HG03095 (cell line): ENCODE results near the gene CCDC150.
"Not testable (repeated sequence)": the region's sequence is repeated elsewhere in the genome, so short reads cannot be mapped to it uniquely, and the experiment has no call there.

Experiments used
- ATAC-seq: cut with Tn5 transposase; IDR thresholded peaks from one replicate; pipeline ENCODE4 v1.9.1; 2021; ENCODE audit warnings: moderate library complexity; ENCODE audit not compliant: unreplicated experiment

The CCDC150 gene

GRCh38 chr2:196710056-196710455 lies 70.5 kb downstream of the CCDC150 start:
- ATAC-seq = not testable (repeated sequence)

DNA sequence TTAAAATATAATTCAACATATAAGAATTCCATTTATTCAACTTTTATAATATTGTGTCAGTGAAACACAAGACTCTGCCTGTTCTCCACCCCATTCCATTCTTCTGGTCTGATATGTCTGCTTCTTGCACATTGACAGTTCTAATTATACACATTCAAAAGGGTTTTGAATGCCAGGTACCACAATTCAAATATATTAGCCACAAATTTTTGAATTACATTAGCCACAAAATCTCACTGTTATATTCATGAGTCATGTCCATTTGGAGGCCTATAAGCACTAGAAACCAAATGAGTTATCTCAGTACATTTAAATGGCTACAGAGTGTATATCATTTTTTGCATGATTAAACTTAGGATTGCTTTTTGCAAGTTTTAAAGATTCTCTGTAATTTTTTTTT lies 72.1 kb downstream of the CCDC150 start:
- no peak for ATAC-seq

DNA sequence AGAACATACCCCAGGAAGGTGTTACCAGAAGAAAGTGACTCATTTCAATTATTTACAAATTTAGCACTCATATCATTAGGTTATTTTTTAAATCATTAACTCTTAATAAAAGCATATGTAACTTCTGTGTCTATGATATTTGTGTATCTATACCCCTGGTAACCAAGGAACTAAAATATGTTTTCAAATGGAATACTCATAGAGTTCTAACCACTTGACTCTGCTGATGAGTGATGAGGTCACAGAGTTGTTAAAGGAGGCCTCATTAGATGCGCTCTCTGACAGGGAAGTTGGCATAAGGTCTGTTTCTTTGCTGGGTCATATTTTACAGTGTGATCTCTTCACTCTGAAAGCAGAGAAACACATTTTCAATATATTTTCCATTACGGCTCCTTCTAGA lies 73.4 kb downstream of the CCDC150 start:
- no peak for ATAC-seq

GRCh38 chr2:196718419-196719109 lies 79.0 kb downstream of the CCDC150 start:
- ATAC-seq = no peak

DNA sequence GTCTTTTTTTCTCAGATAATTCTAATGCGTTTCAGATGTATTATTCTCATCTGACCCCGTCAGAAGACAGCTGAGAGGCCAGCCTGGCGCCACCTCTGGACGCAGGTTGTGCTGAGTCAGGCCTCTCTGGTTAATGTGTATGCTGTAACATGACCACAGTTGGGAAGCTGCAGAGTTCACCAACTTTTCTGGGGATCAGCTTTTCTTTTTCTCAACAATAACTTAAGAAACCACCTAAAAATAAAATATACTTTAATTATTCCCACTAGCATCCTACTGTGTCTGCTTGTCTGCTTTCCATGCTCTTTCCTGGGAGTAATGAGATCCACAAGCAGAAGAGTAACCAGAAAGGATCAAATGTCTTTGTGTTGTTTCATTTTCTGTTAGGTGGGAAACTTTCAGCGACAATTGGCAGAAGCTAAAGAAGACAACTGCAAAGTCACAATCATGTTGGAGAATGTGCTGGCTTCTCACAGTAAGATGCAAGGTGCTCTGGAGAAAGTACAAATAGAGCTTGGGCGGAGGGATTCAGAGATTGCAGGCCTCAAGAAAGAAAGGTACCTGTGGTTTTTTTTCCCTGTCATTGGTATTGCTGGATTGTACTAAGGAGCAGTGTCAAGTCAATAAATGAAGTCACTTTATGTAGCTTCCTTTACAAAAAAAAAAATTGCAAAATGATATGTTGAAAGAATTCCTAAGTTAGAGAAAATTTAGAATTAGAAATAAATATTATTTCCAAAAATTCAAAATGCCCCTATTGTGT lies 79.8 kb downstream of the CCDC150 start:
- ATAC-seq = no peak

GRCh38 chr2:196723571-196723970 lies 84.1 kb downstream of the CCDC150 start:
- ATAC-seq = no peak

- no peak for ATAC-seq
These were observed 85.7 kb downstream of the CCDC150 start for GRCh38 chr2:196725218-196725617.

GRCh38 chr2:196725882-196726281 lies 86.4 kb downstream of the CCDC150 start:
- no peak for ATAC-seq

DNA sequence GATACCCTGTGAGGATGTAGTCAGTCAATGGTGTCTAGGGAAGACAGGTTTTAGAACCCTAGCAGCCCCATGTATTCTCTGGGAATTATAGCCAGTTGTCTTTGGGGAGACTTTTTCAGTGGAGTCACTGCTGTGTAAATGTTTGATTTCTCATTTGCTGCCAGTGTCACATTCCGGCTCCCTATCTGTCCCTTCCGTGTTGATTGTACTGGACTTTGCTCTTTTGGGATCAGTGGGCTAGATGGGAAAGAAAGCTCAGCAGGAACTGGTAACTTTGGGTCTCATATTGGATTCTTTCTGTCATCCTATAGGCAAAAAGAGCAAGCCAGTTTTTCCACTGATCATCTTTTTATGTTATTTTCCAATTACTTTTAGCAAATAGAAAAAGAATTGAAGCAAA lies 89.9 kb downstream of the CCDC150 start:
- no peak for ATAC-seq

- not testable (repeated sequence) for ATAC-seq
These were observed 97.1 kb downstream of the CCDC150 start for GRCh38 chr2:196736646-196737045.

DNA sequence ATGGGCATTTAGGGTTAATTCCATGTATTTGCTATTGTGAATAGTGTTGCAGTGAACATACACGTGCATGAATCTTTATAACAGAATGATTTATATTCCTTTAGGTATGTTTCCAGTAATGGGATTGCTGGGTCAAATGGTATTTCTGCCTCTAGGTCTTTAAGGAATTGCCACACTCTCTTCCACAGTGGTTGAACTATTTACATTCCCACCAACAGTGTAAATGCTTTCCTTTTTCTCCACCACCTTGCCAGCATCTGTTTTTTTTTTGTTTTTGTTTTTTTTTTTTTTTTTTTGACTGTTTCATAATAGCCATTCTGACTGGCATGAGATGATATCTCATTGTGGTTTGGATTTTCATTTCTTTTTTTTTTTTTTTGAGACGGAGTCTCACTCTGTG lies 97.5 kb downstream of the CCDC150 start:
- ATAC-seq = no peak

DNA sequence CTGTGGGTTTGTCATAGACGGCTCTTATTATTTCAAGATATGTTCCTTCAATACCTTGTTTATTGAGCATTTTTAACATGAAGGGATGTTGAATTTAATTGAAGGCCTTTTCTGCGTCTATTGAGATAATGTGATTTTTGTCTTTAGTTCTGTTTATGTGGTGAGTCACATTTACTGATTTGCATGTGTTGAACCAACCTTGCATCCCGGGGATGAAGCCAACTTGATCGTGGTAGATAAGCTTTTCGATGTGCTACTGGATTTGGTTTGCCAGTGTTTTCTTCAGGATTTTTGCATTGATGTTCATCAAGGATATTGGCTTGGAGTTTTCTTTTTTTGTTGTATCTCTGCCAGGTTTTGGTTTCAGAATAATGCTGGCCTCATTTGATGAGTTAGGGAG lies 99.5 kb downstream of the CCDC150 start:
- no peak for ATAC-seq

GRCh38 chr2:196742216-196742615 lies 102.7 kb downstream of the CCDC150 start:
- no peak for ATAC-seq

- ATAC-seq = no peak
These were observed 103.2 kb downstream of the CCDC150 start for GRCh38 chr2:196742685-196743084.

DNA sequence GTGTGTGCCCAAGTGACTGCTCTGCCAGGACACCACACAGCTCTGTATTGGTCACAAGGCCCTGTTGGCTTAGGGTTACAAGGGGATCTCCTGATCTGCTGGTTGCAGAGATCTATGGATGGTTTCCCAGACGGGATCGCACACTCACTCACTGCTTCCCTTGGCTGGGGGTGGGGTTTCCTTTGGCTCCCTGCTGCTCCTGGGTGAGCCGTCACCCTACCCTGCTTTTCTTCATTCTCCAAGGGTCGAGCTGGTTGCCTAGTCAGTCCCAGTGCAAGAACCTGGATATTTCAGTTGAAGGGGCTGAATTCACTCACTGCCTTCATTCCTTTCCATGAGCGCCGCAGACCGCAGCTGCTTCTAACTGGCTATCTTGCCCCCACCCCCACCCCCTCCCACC lies 103.7 kb downstream of the CCDC150 start:
- ATAC-seq = no peak

- no peak for ATAC-seq
These were observed 106.2 kb downstream of the CCDC150 start for GRCh38 chr2:196745711-196746110.

DNA sequence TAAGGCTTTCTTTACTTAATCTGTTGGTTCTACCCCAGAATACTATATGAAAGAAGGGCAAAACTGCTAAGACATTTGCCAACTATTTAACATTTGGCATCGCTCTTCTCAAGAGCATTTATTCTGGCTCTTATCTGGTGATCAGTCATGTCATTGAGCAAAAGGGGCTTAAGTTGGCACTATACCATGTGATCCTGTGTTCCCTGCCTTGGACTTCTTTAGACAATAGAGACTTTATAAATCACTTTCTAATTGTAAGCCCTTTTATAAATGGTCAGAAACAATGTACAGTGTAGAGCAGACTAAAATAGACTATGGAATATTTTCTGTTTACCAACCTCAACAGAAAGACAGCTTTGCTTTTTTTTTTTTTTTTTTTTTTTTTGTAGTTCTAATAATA lies 107.9 kb downstream of the CCDC150 start:
- ATAC-seq = no peak

DNA sequence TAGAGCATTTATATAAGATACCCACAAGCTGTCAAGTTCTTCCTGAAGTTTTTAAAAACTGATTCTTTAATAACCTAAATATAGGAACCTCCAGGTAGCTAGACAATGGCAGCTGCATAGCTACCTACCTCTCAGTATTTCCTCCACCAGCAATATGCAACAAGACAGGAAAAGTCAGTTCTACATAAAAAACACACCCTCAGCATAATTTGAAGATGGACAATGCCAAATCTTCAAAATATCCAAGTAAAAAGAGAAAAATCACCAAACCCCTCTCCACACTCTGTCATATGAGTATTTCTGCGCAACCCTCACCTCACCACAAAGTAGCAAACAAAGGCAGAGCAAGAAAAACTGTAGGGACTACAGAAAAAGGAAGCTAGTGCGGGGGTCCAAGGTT lies 108.6 kb downstream of the CCDC150 start:
- ATAC-seq = no peak

GRCh38 chr2:196750291-196750923 lies 110.9 kb downstream of the CCDC150 start:
- peak; percentile 14 for ATAC-seq

DNA sequence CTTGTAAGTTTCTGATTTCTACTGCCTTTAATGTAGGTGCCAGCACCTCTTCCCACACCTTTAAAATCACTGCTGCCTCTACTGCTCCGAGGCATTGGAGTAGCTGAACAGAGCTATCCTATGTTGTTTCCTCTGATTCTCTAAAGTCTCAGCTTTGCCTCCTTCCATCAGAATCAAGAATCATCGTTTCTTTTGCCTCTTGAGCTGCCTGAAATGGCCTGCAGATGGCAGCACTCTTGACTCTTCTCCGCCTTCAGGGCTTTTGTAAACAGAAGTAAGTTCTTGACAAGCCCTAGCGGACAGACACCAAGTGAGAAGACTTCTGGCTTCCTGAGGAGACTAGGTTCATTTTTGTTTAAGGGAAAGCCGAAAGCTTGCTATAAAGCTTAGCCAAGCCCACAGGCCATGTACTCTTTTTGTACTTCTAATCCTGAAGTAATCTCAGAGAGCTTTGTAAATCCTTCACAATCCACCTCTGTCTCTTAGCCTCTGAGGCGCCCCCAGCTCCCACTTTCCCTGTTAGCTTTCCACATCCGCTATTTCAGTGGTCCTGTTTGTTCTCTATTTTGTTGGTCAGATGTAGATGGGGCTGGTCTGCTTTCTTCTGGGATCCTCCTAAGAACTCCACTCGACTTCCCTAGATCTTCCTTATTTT lies 111.6 kb downstream of the CCDC150 start:
- ATAC-seq = peak; percentile 95
